ENCODE data around the gene GNAI2.

The GNAI2 gene

DNA sequence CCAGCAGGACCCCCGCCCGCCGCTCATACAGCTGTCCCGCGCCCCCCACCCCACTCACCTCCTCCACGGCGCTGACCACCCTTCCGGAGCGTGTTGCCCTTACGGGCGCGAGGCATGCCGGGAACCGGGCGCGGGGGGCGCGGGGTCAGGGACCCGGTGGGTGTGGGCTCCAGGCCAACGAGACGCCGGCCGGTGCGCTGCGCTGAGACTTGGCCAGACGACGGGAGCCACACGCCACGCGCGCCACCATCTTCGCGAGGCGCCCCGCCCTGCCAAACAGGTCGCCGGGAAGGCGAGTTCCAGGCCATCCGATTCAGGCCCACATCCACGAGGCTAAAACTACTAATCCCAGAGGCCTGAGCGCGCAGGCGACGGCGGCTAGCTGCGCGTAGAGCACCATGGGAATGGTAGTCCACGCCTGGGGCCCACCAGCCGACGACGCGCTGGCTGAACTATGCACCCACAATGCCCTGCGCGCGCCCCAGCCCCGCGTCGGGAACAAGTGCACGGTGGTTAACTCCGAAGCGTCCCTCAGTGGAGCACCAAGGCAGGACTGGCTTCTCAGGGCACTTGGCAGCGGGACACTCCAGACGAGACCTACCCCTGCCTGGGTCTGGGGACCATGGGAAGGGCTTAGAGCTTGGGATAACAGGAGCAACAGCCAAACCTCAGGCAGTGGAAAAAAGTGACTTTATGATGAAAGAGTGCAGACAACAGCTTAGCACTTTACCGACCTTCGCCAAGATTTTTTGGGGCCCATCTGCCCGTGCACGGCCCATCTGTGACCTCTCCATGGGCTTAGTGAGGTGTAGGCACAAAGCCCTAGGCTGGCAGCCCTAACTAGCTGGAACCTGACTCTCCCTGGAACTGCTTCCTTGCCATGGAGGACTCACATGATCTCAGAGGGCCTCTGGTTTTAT lies 56.4 kb downstream of the GNAI2 start, which contains the start of gene IFRD2:
TSS of gene IFRD2 (minus strand) at position 271 of the 920 bp plus-strand sequence. CDS start at position 116, 155 bp downstream.
- DNase-seq (ENCODE audit: insufficient read length, low spot score) (peak; percentile 97), FAIRE-seq (no peak)
- TF ChIP-seq, protein P1, sequence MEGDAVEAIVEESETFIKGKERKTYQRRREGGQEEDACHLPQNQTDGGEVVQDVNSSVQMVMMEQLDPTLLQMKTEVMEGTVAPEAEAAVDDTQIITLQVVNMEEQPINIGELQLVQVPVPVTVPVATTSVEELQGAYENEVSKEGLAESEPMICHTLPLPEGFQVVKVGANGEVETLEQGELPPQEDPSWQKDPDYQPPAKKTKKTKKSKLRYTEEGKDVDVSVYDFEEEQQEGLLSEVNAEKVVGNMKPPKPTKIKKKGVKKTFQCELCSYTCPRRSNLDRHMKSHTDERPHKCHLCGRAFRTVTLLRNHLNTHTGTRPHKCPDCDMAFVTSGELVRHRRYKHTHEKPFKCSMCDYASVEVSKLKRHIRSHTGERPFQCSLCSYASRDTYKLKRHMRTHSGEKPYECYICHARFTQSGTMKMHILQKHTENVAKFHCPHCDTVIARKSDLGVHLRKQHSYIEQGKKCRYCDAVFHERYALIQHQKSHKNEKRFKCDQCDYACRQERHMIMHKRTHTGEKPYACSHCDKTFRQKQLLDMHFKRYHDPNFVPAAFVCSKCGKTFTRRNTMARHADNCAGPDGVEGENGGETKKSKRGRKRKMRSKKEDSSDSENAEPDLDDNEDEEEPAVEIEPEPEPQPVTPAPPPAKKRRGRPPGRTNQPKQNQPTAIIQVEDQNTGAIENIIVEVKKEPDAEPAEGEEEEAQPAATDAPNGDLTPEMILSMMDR (IDR thresholded peaks at IDR 0.05; ENCODE audit: insufficient read depth, missing control alignments): no peak

DNA sequence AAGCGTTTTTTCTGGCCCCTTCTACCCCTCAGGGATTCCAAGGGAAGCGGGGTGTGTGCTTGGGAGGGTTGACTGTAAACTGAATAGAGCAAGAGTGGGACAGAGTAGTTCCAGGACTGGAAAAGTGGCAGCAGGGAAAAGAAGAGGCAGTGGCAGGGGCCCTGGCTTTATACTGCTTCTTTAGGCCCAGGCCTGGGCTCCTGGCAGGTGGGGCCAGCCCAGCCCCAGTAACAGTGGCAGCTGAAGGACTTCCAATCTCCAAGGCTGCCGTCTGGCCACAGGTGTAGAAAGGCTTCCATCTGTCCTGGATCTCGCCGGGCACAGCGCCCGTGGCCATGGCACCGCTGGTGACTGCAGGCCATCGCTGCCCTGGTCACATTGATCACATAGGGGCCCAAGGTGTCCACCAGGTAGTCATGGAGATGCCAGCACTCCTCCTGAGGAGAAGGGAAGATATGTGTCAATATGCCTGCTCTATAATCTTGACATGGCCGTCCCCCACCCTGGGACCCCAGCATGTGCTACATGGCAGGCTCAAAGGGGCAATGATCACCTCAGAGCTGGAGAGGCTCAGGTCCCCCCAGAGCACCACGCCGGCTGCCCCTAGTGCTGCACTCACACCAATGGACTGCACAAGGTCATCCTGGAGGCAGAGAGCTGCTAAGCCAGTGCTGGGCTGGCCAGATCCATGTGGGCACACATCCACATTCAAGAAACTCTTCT lies 57.2 kb downstream of the GNAI2 start:
- FAIRE-seq (no peak), DNase-seq (ENCODE audit: insufficient read length, low spot score) (no peak)
- TF ChIP-seq, protein P1 (IDR thresholded peaks at IDR 0.05; ENCODE audit: insufficient read depth, missing control alignments): no peak

DNA sequence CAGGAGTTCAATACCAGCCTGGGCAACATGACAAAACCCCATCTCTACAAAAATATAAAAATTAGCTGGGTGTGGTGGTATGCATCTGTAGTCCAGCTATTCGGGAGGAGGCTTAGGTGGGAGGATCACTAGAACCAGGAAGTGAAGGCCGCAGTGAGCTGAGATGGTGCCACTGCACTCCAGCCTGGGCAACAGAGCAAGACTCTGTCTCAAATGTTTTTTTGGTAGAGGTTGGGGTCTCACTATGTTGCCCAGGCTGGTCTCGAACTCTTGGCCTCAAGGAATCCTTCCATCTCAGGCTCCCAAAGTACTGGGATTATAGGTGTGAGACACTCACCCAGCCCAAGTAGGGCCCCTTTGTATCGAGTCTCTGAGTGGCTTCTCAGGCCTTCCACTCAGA lies 58.1 kb downstream of the GNAI2 start:
- FAIRE-seq (no peak), DNase-seq (ENCODE audit: insufficient read length, low spot score) (no peak)
- TF ChIP-seq, protein P1 (IDR thresholded peaks at IDR 0.05; ENCODE audit: insufficient read depth, missing control alignments): no peak

DNA sequence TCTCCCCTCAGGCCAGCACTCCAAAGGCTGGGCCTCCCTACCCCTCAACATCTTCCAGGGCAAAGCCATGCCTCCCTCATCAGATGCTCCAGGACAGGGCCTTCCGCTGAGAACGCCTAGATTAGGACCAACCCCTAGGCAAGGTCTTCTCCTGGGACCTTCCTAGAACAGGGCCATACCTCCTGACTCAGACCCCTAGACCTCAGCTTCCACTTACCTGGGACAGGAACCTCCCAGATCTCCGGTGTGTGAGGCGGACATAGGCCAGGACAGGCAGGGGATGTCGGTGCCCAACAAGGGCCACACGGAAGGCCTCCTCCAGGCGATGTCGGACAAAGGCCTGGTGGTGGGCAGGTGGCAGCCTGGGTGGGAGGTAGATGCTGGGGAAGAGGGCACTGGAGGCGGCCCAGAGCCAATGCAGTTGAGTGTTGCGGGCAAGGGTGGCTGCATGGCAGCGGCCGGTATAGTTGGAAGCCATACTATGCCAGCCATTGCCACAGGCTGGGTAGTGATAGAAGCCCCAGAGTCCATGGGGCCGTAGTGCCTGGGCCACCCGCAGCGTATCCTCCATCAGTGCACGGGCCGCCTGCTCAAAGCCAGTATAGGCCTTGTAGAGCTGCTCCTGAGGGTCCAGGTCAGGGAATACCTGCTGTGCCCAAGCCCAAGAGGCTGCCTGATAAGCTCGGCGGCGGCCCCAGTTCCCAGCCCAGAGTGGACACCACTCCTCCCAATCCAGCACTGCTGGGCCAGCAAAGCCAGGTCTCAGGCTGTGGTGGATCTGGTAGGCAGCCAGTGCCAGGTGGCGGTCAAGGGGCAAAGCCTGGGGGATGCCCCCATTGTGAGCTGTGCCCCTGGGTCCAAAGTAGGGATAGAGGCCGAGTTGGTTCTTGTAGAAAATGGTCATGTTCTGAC lies 58.7 kb downstream of the GNAI2 start:
- FAIRE-seq (no peak), DNase-seq (ENCODE audit: insufficient read length, low spot score) (no peak)
- TF ChIP-seq, protein P1 (IDR thresholded peaks at IDR 0.05; ENCODE audit: insufficient read depth, missing control alignments): no peak

DNA sequence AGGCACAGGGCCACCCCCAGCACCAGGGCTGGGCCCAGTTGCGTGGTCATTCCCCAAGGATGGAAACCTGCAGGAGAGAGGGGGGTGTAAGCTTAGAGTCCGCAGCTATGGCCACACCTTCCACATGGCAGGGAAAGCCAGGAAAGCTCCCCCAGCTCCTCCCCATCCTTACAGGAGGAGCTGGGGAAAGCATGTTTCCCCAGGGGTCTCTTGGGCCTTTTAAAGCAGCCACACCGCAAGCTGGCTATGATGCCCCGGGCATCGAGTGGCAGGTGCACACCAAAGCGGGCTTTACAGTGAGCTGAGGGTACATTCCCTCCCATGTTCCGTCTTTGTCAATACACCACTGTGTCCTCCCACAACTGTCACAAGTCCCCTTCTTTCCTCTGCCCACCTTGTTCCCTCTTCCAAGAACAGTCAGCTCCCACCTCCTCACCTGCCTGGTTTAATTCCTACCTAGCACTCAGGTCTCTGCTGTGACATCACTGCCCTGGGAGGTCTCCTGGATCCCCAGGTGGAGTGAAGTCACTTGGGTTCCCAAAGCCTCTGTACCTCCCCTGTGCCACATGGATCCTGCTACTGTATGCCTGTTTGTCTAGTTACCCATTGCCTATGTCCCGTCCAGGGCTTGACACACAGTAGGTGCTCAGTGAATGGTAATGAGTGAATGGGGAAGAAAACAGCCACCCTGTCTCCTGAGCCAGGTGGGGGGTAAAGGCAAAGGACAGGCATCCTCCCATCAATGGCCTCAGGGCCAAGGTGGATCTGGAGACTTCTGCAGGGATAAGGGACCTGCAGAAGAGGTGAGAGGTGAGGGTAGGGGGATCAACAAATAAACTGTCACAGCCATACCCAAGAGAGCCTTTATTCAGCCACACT lies 59.8 kb downstream of the GNAI2 start:
- no peak for FAIRE-seq
- no peak for DNase-seq (ENCODE audit: insufficient read length, low spot score)
- TF ChIP-seq, protein P1 (IDR thresholded peaks at IDR 0.05; ENCODE audit: insufficient read depth, missing control alignments): no peak

Measured in D721Med (cell line).